HepG2 (cell line): Measurements from ENCODE around the gene RNU5B-1. TPM values are rescaled to one million over a fixed set of nuclear protein-coding genes. Genes with fewer than 3 reads are reported as not detected.

Source experiments
- ATF5 ChIP-seq: sonication (generic); formaldehyde crosslinking; IDR thresholded peaks from 2 replicates; pipeline ENCODE4 v1.4.0; 2020; ENCODE audit warnings: mild to moderate bottlenecking, low read depth, missing genetic modification reagents
- GRHL1 ChIP-seq: sonication (generic); formaldehyde crosslinking; conservative IDR thresholded peaks from 2 replicates; pipeline ENCODE4 v1.8.0; 2022; ENCODE audit warnings: missing genetic modification reagents
- MIXL1 ChIP-seq: IDR thresholded peaks from 2 replicates; pipeline ENCODE4 v1.6.1; 2016
- XBP1 ChIP-seq: sonication (generic); formaldehyde crosslinking; IDR thresholded peaks from 2 replicates; pipeline ENCODE4 v1.5.0; 2020; ENCODE audit warnings: missing genetic modification reagents
- ZBTB40 ChIP-seq, 2 experiments: fragments of 450-650 bp in 1 of 2; sonication (generic) in 1 of 2; formaldehyde crosslinking in 1 of 2; IDR thresholded peaks; 2 replicates each; pipeline versions ENCODE4 v1.6.1 to v1.8.0; 2016 to 2022; ENCODE audit warnings: antibody characterized with exemption in 1 of 2, mild to moderate bottlenecking in 1 of 2, missing genetic modification reagents in 1 of 2
- ZNF335 ChIP-seq: sonication (generic); formaldehyde crosslinking; IDR thresholded peaks from 2 replicates; pipeline ENCODE4 v1.4.0; 2020; ENCODE audit warnings: missing genetic modification reagents
- ZNF367 ChIP-seq: sonication (generic); formaldehyde crosslinking; IDR thresholded peaks from 2 replicates; pipeline ENCODE4 v1.4.0; 2020; ENCODE audit warnings: missing genetic modification reagents, borderline replicate concordance
- ZNF850 ChIP-seq: sonication (generic); formaldehyde crosslinking; conservative IDR thresholded peaks from 2 replicates; pipeline ENCODE4 v1.9.0; 2021; ENCODE audit warnings: mild to moderate bottlenecking, missing genetic modification reagents
- ZSCAN12 ChIP-seq: sonication (generic); formaldehyde crosslinking; IDR thresholded peaks from 2 replicates; pipeline ENCODE4 v1.9.0; 2021; ENCODE audit warnings: mild to moderate bottlenecking, missing genetic modification reagents
- ZSCAN20 ChIP-seq: sonication (generic); formaldehyde crosslinking; IDR thresholded peaks from 2 replicates; pipeline ENCODE4 v1.4.0; 2020; ENCODE audit warnings: missing genetic modification reagents, mild to moderate bottlenecking, borderline replicate concordance
- polyA plus RNA-seq, 8 experiments: library from polyadenylated mRNA; depleted of rRNA in 3 of 8; stranded (reverse) in 7 of 8; unstranded in 1 of 8; fragments of >200 nt; fragmentation: Illumina TruSeq in 4 of 8; extraction: Trizol in 4 of 8; gene quantifications; 2 replicates each; pipeline versions ENCODE4 v1.2.1 to v1.2.3, GENCODE V29; 2011 to 2016; ENCODE audit warnings: low read depth in 4 of 8, missing spikeins in 1 of 8, mixed read lengths in 1 of 8; ENCODE audit not compliant: insufficient read depth in 1 of 8
- total RNA-seq, 5 experiments: library from RNA; depleted of rRNA; stranded (reverse); fragments of >200 nt; fragmentation: Illumina TruSeq; extraction: Trizol; gene quantifications; 2 replicates each; pipeline ENCODE4 v1.2.3, GENCODE V29; 2016; ENCODE audit warnings: low read depth in 1 of 5

RNU5B-1 gene
- total and polyA plus RNA-seq, 2 of the 13 experiments (the other 11 are each of a cell fraction or from before 2014, with no cell fraction given), result 1,646 TPM; not detected in 1

- TF ChIP-seq ZNF335 (CRISPR knock-in tag) (0 out of 2 replicates have a peak, but pooled peaks have one; percentile 25), GRHL1 (CRISPR knock-in tag) (no peak), MIXL1 (CRISPR knock-in tag) (peak; percentile 93), ZNF367 (CRISPR knock-in tag) (no peak), ZBTB40 (IDR thresholded peaks at IDR 0.05) (no peak), ZBTB40 (CRISPR knock-in tag; IDR thresholded peaks at IDR 0.05) (no peak), ZSCAN20 (CRISPR knock-in tag) (no peak), ZSCAN12 (CRISPR knock-in tag) (no peak), ATF5 (CRISPR knock-in tag) (no peak), XBP1 (CRISPR knock-in tag) (no peak), ZNF850 (CRISPR knock-in tag) (no peak)
These were observed at the start of gene RNU5B-1 (continued) for GRCh38 chr15:65304381-65305149.
